Measurements from ENCODE around the gene MGRN1. TPM values are rescaled to one million over a fixed set of nuclear protein-coding genes. Genes with fewer than 3 reads are reported as not detected.
"Not testable (repeated sequence)": the region's sequence is repeated elsewhere in the genome, so short reads cannot be mapped to it uniquely, and the experiment has no call there.

Gene MGRN1
- total RNA-seq, 3 donors from 2014 or later, result 72.3 to 80.2 (median 77.0) TPM

- TF ChIP-seq, protein P1, sequence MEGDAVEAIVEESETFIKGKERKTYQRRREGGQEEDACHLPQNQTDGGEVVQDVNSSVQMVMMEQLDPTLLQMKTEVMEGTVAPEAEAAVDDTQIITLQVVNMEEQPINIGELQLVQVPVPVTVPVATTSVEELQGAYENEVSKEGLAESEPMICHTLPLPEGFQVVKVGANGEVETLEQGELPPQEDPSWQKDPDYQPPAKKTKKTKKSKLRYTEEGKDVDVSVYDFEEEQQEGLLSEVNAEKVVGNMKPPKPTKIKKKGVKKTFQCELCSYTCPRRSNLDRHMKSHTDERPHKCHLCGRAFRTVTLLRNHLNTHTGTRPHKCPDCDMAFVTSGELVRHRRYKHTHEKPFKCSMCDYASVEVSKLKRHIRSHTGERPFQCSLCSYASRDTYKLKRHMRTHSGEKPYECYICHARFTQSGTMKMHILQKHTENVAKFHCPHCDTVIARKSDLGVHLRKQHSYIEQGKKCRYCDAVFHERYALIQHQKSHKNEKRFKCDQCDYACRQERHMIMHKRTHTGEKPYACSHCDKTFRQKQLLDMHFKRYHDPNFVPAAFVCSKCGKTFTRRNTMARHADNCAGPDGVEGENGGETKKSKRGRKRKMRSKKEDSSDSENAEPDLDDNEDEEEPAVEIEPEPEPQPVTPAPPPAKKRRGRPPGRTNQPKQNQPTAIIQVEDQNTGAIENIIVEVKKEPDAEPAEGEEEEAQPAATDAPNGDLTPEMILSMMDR (IDR thresholded peaks at IDR 0.05), result no peak
- DNase-seq, result peak; percentile 94 to 95 (median 95)
- no peaks in the 10 kb centered on the region for H3K9me3 ChIP-seq
- ATAC-seq, result peak; percentile 82
- peak overlapping the region; percentile 92 for H3K4me3 ChIP-seq
- intact Hi-C loops (cut with DNase I, micrococcal nuclease), result no loop called here
- peaks cover 12% of the 10 kb centered on the region for H3K4me1 ChIP-seq (ENCODE audit: low read depth)
- no peaks in the 10 kb centered on the region for H3K36me3 ChIP-seq (ENCODE audit: low read depth)
Measured at GRCh38 chr16:4734730-4735535, 110.3 kb downstream of the MGRN1 start.

GRCh38 chr16:4736546-4736945 is 111.9 kb downstream of the MGRN1 start:
- ATAC-seq (no peak), DNase-seq (no peak)
- Histone ChIP-seq H3K4me1 (ENCODE audit: low read depth) (peaks cover 12% of the 10 kb centered on the region), H3K4me3 (no peak overlapping the region), H3K36me3 (ENCODE audit: low read depth) (no peaks in the 10 kb centered on the region), H3K9me3 (no peaks in the 10 kb centered on the region)
- TF ChIP-seq, protein P1 (IDR thresholded peaks at IDR 0.05), result no peak
- intact Hi-C loops (cut with DNase I, micrococcal nuclease), result no loop called here

DNA sequence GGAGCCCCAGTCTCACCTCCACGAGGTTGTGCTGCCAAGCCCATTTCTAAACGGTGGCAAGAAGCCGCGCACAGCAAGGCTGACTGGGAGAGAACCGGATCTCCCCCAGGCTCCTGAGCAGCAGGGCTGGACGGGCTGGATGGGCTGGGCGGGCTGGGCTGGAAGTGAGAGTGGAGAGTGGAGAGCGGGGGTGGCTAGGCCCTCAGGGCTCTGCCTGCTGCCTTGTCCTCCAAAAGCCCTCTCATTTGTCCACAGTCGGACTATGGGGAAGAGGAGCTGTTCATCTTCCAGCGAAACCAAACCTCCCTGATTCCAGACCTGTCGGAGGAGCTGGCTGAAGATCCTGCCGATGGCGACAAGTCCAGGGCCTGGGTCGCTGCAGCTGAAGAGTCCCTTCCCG is 112.9 kb downstream of the MGRN1 start:
- H3K4me3 ChIP-seq, result no peak overlapping the region
- peaks cover 12% of the 10 kb centered on the region for H3K4me1 ChIP-seq (ENCODE audit: low read depth)
- TF ChIP-seq, protein P1 (IDR thresholded peaks at IDR 0.05), result no peak
- H3K9me3 ChIP-seq, result no peaks in the 10 kb centered on the region
- no peak for ATAC-seq
- no peaks in the 10 kb centered on the region for H3K36me3 ChIP-seq (ENCODE audit: low read depth)
- intact Hi-C loops (cut with DNase I, micrococcal nuclease), result no loop called here
- DNase-seq, result no peak

GRCh38 chr16:4738370-4738769 is 113.7 kb downstream of the MGRN1 start:
- H3K9me3 ChIP-seq; H3K4me3 ChIP-seq; H3K36me3 ChIP-seq (ENCODE audit: low read depth); ATAC-seq; DNase-seq; H3K4me1 ChIP-seq (ENCODE audit: low read depth); intact Hi-C loops (cut with DNase I, micrococcal nuclease): not testable (repeated sequence)

Small RNA genes within 50 kb of the gene (microRNA-seq; reads per million reads assigned to microRNA genes)
- 0.70 reads per million for gene MIR6769A

Other genes starting within 250 kb of the MGRN1 start
- gene CORO7, start 208.2 kb upstream of the MGRN1 start, total RNA-seq, result 10 to 100 TPM; 40.0 to 61.2 (median 49.1) TPM
- 10 to 100 TPM; 47.0 to 58.3 (median 54.8) TPM for gene DNAJA3, start 199.0 kb upstream of the MGRN1 start, total RNA-seq
- 10 to 100 TPM; 32.4 to 48.9 (median 38.4) TPM for gene NMRAL1, start 150.2 kb upstream of the MGRN1 start, total RNA-seq
- 10 to 100 TPM; 36.0 to 52.7 (median 49.3) TPM for gene HMOX2, start 148.4 kb upstream of the MGRN1 start, total RNA-seq
- 10 to 100 TPM; 16.9 to 23.5 (median 19.6) TPM for gene CDIP1, start 86.1 kb upstream of the MGRN1 start, total RNA-seq
- not detected for gene C16orf96, start 68.5 kb upstream of the MGRN1 start, total RNA-seq
- 10 to 100 TPM; 21.3 to 38.8 (median 22.5) TPM for gene UBALD1, start 9.9 kb upstream of the MGRN1 start, total RNA-seq
- 10 to 100 TPM; 28.3 to 47.8 (median 40.4) TPM for gene NUDT16L1, start 68.7 kb downstream of the MGRN1 start, total RNA-seq
- 10 to 100 TPM; 18.2 to 32.3 (median 21.3) TPM for gene ANKS3, start 109.4 kb downstream of the MGRN1 start, total RNA-seq
- 1 to 10 TPM in 1 of 3 donors, under 1 TPM in 2; 0.22 to 1.8 (median 0.98) TPM for gene DNAAF8, start 109.7 kb downstream of the MGRN1 start, total RNA-seq
- gene ZNF500, start 142.3 kb downstream of the MGRN1 start, total RNA-seq, result 10 to 100 TPM; 11.0 to 22.9 (median 18.8) TPM
- gene SEPTIN12, start 163.5 kb downstream of the MGRN1 start, total RNA-seq, result 1 to 10 TPM in 1 of 3 donors, not detected in 2; 1.1 TPM
- 100 to 1,000 TPM; 208 to 573 (median 395) TPM for gene SMIM22, start 170.5 kb downstream of the MGRN1 start, total RNA-seq
- gene ROGDI, start 177.8 kb downstream of the MGRN1 start, total RNA-seq, result 10 to 100 TPM; 18.5 to 40.6 (median 31.7) TPM
- gene GLYR1, start 222.5 kb downstream of the MGRN1 start, total RNA-seq, result 100 to 1,000 TPM; 110 to 123 (median 111) TPM
- gene UBN1, start 222.7 kb downstream of the MGRN1 start, total RNA-seq, result 10 to 100 TPM; 41.3 to 42.7 (median 41.6) TPM